ENCODE results near the gene COBL.
A peak's percentile ranks its signal among the peaks of the same experiment; 100 is the strongest.

COBL gene

DNA sequence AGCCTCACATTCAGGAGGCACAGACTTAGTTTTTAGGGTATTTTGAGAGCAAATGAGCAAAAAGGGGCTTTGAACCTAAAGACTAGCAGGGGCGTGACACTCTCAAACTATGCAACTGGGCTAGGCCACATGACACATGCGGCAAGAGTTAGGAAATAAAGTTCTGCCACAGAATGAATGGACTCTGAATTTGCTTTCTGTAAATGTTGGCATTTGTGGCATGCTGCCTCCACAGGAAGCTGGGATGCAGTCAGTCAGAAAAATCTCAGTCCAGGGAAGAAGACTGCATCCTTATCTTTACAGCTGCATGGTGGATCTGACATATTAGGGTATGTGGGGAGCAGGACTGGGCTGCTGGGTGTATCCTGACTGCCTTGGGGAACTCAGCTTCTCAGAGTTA, 181.0 kb downstream of the COBL start:
- DNase-seq, result no peak

DNA sequence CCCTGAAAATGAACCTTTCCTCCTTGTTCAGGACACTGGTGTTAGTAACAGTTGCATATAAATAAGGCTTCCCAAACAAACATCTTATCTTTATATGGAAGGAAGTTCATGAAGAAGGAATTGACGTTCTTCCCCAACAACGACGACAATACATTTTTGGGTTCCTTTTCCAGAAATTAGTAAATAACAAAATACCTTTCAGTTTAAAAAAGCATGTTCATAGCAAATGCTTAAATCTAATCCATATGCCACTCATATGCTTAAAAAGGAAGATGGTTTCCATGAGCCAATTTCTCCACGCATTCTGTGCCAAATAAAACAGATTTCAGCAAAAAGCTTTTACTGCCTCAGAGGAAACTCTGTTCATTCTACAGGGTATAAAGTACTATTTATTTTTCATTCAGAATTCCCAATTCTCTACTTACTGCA, 182.6 kb downstream of the COBL start:
- DNase-seq, result no peak

DNA sequence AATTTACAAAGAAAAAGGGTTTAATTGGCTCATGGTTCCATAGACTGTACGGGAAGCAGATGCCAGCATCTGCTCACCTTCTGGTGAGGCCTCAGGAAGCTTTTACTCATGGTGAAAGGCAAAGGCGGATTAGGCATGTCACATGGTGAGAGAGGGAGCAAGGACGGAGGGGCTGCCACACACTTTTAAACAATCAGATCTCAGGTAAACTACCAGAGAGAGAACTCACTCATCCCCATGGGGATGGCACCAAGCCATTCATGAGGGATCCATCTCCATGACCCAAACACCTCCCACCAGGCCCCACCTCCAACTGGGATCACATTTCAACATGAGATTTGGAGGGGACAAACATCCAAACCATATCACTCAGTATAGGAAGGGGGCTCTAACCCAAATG, 183.9 kb downstream of the COBL start:
- no peak for DNase-seq

DNA sequence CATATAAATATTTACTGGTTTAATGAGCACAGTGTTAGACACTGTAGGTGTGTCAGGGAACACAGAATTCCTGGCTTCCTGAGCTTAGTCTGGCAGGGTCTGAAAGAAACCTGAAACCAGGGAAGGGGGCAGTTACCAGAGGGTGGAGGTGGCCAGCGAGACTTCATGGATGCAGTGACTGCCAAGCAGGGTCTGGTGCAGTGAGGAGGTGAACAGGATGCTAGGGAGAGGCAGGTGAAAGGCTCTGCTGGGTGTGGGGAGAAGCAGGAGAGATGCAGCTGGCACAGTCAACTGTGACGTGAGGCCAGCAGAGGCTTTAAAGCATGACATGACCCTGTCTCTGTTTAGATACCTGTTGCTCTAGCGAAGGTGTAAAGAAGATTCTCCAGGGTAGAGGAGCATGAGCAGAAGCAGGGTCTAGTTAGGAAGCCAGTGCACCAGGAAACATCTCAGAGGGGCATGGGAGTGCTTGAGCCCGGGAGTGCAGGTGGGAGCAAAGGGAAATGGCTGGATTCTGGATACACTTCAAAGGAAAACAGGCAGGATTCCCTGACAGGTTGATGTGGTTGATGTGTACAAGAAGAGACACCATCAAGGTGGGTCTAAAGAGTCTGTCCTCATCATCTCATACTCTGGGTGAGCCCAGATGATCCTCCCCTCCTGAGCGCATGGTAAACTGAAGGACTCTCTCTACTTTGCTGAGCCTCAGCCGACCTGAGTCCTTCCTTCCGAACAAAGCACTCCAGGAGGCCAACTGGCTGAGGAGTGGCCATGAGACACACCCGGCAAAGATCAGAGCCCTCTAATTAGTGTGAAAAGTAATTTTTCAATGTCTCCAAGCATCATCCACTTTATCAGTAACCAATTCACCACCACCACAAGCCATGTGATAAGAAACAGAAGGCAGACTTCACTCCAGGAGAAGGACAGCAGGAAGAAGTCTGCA, 186.8 kb downstream of the COBL start:
- DNase-seq, result no peak

DNA sequence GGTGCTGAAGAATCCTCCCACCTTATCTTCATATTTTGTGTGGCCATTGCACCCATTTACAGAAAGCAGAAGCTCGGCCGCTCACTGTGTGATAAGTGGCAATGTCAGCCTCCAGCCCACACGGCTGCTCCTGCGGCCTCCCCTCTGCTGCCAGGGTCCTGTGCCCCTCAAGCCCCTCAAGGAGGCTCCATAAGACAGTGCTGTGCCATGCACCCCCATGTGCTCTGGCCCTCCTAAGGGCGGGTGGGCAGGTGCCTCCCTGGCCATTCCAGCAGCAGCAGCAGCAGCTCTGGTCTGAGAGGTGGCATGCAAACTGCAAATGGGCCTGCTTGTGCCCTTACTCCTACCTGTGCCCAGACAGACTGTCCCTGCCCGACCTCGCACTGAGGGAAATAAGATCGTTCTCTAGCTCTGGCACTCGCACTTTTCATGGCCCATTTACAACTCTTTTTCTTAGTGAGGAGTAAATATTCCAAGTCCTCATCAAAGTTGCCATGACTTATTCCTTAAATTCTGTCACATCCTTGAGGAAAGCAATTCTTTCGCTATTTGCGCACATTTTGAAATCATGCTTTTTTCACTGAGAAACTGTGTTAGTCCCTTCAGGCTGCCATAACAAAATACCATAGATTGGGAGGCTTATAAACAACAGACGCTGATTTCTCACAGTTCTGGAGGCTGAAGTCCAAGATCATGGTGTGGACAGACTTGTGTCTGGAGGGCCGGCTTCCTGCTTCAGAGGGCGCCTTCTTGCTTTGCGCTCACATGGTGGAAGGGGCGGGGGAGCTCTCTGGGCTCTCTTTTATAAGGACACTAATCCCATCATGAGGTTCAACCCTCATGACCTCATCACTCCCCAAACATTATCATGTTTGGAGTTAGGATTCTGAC, 187.8 kb downstream of the COBL start:
- no peak for DNase-seq

DNA sequence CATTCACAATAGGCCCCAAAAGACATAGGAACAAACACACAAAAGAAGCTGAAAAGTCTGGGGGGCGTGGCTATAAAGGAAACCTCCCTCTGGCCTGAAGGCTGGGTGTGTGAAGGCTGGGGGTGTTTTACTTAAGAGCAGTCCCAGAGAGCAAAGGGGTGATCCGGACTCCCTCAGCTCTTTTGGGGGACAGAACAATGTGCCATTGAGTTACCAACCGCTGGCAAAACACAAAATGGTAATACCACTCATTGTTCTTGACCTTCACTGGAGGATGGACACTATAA, 189.0 kb downstream of the COBL start:
- DNase-seq, result no peak

DNA sequence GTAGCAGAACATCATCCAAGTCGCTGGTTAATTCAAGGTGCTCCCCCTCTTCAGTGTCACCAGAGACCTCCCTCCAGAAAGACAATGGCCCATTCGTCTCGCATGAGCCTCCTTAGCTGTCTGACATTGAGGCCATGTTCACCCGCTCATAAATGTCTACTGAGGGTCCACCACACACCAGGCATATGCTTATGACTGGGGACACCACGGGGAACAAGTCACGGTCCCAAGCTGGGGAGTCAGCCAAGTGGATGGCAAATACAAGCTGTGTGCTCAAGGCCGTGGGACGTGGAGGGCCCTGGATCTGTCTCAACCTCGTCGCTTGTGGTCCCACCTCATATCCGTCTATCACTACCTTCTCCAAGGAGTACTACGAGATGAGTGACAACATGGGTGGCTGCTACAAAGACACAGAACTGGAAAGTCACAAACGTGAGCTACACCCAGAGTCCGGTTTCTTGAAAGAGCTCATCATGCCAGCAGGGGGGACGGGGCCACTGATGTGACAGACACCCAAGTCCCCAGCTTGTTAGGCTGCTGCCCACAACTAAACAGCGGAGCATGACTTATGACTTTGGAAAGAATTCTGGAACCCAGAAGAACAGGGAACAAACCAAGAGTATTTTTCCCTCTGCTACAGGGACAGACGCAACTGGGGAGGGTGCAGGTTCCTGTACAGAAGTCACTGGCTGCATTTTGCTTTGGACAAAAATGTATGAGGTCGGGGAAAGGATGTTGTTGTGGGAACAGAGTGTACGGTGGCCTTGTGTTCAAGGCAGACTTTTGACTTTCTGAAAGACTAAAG, 189.6 kb downstream of the COBL start:
- no peak for DNase-seq

DNA sequence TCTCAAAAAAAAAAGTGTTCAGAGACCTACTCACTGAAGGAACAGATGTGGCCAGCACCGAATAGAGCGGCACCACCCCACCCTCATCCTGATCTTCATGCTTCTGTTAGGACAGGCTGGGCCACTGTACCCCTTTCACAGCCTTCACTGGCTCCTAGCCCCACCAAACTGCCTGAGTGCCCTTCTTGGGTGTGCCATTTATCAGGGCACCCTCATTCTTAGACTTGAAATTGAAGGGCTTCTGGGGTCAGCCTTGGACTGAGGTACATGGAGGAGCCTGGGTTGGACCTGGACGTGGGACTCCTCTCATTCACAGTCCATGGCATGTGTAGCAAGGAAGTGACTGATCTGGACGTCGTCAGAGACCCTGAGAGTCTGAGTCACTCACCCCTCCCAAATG, 190.3 kb downstream of the COBL start:
- DNase-seq, result no peak

DNA sequence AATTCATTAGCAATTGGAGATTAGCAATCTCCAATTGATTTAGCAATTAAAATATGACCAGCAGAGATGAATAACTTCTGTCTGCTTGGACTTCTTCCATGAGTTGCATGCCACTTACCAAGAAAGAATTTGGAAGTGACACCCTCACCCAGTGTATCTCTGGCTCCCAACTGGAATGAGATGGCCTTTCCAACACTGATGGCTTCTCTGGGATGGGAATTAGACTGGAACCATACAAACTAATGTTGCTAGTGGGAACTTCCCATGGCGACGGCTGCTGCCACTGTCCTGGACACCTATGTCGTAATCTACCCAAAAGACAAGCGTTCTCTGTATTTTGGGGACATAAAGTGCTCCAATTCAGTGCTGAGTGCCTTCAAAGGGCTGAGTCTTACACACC, 192.3 kb downstream of the COBL start:
- no peak for DNase-seq

DNA sequence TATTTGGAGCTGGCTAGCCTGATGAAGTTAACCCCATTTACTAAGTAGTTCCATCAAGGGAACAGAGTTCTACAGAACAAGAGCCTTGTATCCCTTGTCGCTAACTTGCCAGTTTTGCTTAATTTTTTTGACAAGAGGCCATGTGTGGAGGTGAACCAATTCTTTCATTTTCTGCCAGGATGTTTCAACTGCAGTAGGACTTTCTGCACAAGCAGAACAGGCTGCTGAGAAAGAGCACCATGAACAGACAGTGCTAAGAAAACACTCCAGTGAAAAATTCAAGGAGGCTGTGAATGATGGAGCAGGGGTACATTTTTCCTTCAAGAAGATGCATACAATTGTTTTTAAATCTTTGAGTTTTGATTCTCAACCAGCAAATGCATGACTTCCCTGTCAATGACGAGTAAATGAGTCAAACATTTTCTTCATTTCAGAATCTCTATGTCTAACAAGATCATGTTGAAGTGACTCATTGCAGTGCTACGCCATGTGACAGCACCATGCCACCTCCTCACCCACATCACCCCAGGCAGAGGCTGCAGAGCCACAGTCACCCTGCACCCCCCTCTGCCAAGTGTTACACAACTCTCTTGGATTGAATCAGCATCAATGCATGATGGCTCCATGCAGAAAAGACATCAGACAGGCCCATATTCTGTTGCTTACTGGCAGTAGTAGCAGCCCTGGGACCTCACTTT, 193.1 kb downstream of the COBL start:
- DNase-seq, result peak; percentile 90

DNA sequence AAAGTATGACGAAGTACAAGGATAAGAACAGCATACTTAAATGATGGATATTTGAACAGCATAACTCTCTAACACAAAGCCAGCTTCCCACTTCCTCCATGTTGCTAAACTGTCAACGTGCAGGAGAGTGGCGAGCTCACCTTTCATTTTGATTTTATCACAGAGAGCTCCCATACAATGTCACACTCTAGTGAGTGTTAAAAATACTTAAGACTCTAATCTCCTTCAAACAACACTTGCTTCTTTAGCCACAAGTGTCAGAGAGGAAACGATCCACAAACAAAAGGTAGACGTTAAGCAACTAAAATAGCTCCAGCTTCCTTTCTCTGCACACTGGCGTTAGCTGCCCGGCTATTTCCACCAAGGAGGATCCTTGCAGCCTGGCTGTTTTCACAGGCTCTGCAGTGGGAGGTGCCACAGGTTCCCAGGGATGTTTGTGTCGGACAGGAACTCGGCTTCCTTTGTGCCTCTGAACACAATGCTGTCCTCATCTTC, 194.6 kb downstream of the COBL start:
- DNase-seq, result no peak

DNA sequence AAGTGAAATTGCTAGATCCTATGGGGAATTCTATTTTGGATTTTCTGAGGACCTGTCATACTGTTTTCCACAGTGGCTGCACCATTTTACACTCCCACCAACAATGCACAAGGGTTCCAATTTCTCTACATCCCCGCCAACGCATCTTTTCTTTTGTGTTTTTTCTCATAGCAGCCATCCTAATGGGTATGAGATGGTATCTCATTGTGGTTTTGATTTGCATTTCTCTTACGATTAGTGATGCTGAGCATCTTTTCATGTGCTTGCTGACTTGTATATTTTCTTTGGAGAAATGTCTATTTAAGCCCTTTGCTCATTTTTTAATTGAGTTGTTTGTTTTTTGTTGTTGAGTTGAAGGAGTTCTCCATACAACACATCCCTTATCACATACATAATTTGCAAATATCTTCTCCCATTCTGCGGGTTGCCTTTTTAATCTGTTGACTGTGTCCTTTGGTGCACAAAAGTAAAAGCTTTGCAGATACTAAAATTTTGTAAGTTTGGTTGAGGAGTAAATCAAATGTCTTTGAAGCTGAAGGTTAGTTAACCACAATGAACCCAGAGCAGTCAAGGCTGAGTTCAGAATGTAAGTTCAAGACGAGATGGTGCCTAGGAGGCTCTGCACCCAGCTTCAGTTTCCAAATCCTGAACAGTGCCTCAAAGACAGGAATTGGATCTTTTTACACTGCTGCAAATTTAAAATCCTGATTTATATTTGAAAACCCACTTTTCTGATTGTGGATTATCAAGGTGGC, 195.4 kb downstream of the COBL start:
- no peak for DNase-seq

DNA sequence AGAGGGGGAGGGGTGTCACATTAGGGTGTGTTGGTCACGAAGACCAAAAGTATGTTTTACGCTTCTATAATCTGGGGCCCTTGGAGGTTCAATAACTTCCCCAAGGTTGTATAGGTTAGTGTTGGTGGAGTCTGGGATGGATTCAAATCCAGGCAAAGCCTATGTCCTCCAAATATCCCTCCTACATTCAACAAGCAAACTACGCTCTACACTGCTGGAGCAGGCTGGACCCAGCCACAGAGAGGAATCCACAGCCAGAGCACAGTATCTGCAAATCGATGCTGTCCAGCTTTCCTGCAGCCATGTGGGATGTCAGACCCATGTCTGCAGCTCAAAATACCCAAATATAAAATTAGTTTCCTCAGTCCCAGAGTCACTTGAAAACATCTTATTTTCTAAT, 198.0 kb downstream of the COBL start:
- no peak for DNase-seq

DNA sequence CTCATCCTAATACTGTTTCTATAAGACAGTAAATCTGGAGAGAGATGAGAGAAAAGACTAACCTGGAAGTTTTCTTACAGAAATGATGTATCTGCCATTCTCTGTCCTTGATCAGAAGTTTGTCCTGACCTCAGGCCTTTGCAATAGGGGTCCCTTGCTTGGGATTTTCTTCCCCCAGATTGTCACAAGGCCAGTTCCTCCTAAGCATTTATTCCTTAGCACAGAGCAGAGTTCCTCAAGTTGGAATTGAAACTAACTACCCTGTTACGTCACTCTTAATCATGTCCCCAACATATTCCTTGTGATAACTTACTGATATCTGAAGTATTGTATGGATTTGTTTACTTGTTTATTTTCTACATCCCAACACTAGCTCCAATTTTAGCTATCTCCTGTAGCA, 202.1 kb downstream of the COBL start:
- DNase-seq, result no peak

DNA sequence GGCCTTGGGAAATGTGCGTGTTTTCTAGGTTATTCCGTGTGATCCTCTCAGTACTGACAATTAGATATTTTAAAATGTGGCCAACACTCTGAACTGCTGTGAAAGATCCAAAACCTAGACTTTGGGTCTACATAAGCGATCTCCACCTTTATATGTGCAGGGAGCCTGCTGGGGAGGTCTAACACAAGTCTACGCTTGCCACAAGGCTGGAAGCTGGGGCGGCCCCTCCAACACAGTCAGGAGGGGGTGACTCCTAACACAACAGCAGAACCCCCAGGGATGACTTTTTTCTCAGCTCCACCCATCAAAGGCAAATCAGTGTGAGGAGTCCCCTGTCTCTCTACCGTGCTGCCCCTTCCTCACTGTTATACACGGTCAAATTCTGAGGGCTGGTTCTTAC, 202.6 kb downstream of the COBL start:
- DNase-seq, result no peak

DNA sequence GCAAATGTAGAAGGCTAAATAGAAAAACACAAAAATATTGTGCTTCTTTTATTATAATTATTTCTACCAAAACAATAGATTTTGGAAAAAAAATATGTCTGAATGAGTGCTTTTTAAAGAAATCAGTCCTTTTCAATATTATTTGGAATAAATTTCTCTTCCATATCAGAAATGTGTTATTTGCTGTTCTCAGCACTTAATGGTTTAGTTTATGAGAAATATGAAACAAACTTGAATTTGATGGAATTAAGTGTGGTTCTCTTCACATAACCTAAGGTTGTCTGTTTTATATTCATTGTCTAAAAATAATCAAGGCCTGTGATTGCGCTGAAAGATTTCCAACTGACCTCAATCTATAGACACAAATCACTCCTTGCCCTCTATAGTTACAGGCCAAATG, 203.0 kb downstream of the COBL start:
- no peak for DNase-seq

DNA sequence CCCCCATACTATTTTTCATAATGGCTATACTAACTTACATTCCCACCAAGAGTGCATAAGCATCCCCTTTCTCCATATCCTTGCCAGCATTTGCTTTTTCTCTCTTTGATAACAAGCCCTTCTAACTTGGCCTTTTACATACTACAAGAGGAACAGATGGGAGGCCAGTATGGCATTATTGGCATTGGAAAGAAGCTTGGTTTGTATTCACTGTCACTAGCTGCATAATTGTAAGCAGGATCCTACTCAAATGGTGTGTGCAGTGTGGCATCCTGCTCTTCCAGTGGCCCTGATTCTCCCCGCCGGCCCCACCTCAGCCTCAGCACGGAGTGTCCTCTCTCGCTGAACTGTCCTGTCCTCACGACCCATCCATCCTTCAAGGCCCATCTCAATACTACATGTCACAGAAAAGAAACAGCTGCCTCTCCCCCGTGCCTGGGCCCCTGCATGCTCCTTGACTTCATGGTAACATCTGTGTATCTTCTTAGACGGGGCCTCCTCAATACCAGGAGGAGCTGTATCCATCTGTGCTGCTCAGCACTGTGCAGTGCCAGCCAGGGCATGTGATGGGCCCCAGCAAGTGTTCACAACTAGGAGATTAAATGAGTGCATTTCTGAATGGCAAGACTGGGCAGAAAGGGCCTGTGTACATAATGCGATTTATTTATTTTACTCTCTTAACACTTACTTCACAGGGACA, 205.2 kb downstream of the COBL start:
- no peak for DNase-seq

DNA sequence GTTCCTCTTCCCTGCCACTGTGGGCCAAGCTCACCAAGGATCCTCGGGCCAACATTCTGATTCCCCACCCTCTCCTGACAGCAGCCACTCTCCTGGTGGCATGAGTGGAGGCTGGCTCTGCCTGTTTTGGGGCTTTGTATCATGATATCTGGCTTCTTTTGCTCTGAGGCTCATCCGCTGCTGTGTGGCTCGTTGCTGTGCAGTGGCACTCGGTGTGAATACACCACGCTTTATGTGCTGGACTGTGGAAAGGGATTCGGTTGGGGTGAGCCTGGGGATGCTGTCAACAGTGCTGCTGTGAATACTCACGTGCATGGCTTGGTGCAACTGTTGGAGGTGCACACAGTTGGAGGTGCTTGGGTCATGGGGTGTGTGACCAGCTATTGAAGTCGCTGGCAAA, 208.5 kb downstream of the COBL start:
- no peak for DNase-seq

DNA sequence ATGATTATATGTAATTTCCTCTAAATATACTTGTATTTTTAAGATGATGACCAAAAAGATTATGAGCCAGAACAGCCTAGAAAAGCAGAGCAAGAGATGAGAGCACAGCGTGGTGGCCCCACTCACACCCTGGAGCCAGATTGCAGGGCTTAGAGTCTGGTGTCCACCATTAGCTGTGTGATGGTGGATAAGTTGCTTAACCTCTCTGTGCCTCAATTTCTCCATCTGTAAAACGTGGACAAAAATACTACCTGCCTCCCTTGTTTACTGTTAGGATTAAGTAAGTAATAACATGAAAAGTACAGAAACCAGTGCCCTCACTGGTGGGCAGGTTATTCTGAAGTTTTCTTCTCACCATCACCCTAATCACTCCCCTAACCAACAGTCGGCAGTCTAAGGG, 212.3 kb downstream of the COBL start:
- DNase-seq, result no peak

DNA sequence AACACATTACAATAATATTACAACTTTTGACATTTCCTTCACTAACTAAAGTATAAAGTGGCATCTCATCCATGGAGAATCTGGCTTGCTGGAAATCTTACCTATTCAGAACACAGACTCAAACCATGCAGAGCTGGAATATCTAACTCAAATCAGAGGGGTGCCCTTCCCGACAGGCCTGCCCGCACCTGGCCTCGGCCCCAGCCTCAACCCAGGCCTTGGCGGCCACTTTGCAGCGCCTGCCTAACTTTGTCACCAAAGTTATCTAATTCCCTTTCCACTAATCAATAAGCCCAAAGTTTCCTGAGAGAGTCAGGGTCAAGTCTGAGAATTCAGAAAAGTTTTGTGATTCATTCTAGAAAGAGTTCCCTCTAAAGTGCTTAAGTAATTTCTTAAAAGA, 212.9 kb downstream of the COBL start:
- DNase-seq, result no peak

DNA sequence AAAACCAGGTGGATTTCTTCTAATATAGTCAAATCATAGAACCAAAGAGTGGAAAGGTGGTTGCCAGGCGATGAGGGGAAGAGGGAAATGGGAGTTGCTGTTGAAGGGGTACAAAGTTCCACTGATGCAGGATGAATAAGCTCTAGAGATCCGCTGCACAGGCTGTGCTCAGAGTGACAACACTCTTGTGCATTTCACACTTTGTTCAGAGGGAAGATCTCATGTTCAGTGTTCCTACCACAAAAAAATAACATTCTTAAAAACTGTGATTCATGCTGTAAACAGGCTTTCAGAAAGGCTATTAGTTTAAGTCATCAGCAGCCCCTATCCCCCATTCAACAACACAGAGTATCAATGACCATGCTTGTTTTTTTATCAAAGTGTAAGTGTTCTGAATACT, 213.8 kb downstream of the COBL start:
- peak; percentile 71 for DNase-seq

Data from HCEC 1CT (cell line).